ENCODE results near the gene PIK3R6.
"Not testable (repeated sequence)": the region's sequence is repeated elsewhere in the genome, so short reads cannot be mapped to it uniquely, and the experiment has no call there.

PIK3R6 gene

DNA sequence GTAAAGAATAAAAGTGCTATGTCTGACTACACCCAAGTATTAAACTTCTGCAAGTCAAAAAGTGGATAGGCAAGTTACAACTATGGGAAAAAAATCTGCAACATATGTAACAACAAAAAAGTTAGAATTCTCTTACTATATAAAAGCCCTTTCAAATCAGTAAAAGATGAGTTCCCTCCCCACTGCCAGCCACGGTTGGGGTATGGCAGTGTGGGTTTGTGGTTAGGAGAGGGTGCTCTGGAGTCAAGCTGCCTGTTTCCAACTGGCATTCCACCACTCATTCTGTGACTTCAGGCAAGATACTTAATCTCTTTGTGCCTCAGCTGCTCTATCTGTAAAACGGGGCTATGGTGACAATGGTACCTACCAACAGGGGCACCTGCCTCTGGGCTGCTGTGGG is 41.7 kb downstream of the PIK3R6 start:
- DNase-seq (ENCODE audit: low read depth) = no peak

DNA sequence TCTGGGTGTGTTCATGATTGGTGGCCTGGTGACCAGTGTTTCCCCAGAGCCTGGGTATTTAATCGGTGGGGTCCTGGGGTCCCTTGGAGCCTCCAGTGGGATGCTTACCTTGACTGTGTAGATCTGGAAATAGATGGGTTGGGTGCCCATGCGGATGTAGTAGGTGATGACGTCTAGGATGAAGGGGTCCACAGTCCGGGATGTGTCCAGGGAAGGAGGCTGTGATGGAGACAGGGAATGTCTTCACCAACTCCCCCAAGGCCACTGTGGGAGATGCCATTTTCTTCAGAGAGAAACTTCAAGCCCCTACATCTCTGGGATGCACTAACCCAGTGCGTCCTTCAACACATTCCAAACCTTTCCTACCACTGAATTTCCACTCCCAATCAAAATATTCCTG is 44.2 kb downstream of the PIK3R6 start:
- no peak for DNase-seq (ENCODE audit: low read depth)

DNA sequence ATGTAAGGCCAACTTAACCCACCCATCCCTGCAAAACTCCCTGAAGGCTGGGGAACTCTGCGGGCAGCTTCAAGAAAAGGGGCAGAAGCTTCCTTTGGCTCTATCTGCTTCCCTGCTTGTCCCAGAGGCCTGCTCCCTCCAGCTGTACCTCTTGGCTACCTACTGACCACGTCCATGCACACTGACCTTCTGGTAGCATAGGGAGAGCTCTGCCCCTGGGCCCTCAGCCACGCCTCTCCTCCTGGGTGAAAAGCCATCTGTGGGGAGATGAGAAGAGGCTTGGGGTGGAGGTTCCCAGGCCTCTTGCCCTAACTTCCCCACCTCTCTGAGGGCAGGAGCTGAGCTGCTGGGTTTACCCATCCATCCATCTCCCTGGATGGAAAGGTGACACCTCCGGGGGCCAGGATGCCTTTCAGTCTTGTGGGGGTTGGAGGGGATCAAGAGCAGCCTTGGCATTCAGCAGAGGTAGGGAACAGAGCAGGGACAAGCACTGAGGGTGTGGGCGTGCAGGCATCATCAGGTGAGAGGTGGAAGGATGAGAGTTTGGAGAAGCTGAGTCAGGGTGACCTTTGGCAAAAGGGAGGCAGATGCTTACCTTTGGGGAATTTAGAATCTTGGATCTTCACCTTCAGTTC is 45.0 kb downstream of the PIK3R6 start:
- no peak for DNase-seq (ENCODE audit: low read depth)

DNA sequence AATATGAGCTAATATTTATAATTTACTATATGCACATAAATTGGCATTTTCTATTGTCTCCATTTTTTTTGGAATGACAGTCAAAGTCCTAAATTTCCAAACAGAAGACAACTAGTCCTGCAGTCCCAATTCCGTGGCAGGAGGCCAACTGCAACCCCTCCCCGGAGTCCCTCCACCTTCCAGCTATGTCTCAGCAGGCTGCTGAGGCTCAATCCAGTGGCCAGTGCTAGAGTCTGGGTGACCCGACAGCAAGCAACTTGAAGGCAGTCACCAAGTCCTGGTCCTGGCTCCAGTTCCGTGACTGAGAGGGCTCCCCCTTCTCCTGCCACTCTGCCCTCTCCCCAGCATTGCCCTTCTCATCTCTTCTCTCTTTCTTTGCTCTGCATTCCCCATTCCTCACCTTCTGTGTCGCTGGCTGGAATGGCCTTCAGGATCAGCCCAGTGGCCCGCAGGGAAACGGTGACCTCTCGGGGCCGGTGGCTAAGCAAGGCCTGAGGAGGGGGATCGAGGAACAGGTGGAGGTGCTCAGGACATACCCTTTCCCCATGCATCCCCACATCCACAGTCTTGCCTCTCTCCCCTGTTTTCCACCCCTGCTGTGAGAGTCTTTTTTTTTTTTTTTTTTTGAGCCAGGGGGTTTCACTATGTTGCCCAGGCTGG is 45.9 kb downstream of the PIK3R6 start:
- no peak for DNase-seq (ENCODE audit: low read depth)

DNA sequence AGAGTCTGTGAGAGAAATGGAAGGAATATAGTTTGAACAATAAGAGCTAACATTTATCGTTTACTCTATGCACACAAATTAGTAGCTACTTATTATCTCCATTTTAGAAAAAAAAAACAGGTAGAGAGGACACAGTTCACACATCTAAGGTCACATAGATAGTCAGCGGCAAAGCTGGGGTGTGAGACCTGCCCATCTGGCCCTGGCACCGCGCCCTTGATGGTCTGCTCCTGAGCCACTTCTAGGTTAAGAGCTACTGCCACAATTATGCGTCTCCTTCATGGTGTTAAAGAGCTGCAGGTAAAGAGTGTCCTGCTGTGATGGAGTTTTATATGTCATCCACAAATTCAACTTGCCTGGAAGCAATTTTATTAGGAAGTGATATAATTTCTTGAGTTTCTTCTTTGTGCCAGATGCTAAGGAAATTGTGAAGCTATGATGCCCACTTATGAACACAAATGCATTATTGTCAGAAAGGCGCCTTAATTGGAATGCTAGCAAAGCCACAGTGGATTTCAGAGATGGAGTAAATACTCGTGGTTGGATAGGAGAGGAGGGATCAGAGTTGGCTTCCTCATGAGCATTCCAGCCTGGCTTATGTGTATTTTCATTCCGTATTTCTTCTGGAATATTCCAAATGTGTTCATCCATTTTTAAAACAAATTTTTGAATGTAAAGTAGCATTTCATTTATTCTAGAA is 47.0 kb downstream of the PIK3R6 start:
- DNase-seq (ENCODE audit: low read depth) = no peak

DNA sequence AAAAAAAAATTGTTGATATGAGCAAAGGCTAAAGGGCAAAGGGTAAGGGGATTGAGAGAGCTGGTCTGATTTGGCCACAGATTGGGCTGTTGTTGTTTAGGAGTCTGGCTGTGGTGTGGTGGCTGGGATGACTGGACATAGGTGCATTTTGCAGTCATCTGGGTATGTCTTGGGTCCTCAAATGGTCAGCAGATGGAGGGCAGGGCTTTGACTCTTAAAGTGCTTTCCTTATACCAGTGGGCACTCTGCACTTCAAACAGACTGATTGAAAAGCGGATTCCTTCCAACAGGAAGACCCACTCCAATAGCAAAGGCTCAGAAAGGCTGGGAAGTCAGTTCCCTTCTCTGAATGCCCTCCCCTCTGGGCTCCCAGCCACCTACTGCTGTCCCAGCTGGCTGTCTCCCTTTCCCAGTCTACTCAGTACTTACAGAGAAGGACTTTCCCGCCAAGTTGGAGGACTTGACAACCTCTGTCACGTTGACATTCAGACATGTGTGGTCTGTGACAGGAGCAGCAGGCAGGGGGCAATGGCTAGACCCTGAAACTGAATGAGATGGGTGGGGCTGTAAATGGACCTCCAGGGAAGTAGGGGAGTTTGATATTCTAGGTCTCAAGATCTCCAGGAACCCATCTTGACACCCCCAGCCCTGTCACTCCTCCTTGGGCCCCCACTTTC is 48.7 kb downstream of the PIK3R6 start:
- no peak for DNase-seq (ENCODE audit: low read depth)

DNA sequence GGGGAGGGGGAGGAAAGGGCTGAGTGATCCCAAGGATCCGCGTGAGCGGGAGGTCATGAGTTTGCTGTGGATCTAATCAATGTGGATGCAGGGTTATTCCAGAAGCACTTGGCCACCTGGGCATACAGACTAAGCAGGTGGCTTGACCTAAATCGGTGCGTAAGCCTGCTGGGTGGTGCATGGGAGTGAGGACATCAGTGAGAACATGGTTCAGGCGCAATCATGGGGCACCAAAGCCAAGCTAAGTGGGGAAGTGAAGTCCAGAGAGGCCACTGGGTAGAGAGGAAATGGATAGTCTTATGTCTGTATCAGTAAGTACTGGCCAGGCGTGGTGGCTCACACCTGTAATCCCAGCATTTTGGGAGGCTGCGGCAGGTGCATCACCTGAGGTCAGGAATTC is 49.4 kb downstream of the PIK3R6 start:
- no peak for DNase-seq (ENCODE audit: low read depth)

DNA sequence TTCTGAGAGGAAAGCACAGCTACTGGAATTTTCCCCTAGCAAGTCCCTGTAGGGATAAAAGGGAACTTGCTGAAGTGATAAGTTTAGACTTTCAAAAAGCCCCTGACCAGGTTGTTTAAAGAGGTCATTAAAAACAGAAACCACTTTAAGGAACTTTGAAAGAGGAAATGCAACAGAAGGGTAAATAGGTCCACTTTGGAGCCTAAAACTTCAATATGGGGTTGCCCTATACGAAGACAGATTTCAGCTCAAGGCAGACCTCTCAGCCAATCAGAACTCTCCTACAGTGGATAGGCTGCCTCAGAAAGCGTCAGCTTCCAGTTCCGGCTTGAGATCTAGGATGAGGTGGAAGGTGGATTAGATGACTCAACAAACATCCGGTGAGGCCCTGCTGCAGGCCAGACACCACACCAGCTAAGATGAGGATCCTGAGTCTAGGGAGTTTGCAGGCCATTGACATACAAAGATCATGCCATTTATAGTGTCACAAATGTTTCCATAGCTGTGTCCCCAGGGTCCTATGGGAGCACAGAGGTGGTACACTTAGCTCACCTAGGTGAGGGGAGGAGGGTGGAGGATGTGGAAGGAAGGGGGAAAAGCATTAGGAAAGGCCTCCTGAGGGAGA is 60.4 kb downstream of the PIK3R6 start:
- no peak for DNase-seq (ENCODE audit: low read depth)

DNA sequence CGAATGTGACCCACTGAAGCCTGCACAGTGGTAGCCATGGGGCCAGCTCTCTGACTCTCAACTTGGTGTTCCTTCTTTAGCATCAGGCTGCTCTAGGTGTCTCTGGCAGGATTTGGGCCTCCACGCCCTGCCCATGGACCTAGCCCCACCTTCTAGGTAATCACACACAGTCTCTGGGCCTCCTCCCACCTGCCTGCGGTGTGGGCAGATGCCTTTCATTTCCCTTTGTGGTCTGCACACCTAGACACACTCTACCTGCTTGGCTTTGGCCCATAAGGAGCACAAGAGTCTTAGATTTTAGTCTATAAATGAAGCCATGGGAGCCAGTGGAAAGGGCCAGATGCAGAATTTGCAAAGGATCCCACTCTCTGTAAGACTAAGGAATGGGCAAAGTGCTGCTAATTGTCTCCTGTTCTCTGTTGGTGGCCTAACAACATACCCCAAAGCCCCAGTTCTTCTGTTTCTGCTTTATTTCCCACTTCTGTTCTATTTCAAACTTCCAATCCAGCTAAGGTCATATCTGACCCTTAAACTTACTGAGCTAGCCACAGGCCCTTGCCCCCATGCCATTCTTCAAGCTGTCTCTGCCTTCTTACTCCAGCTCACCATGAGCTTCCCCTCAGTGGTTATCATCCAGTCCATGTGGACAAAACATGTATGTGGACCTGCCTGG is 61.1 kb downstream of the PIK3R6 start:
- DNase-seq (ENCODE audit: low read depth) = no peak

DNA sequence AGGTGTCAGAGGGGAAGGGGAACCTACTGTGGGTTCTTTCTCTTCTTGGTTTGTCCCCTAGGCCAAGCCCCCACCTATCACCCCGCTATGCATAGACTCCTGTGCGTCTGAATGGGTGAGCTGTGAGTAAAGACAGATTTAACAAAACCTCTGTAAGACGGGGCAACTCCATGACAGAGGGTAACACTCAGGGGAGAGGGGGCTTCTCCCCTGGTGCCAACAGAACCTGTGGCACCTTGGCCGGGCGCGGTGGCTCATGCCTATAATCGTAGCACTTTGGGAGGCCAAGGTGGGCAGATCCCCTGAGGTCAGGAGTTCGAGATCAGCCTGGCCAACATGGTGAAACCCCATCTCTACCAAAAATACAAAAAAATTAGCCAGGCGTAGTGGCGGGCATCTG is 62.1 kb downstream of the PIK3R6 start:
- not testable (repeated sequence) for DNase-seq (ENCODE audit: low read depth)

DNA sequence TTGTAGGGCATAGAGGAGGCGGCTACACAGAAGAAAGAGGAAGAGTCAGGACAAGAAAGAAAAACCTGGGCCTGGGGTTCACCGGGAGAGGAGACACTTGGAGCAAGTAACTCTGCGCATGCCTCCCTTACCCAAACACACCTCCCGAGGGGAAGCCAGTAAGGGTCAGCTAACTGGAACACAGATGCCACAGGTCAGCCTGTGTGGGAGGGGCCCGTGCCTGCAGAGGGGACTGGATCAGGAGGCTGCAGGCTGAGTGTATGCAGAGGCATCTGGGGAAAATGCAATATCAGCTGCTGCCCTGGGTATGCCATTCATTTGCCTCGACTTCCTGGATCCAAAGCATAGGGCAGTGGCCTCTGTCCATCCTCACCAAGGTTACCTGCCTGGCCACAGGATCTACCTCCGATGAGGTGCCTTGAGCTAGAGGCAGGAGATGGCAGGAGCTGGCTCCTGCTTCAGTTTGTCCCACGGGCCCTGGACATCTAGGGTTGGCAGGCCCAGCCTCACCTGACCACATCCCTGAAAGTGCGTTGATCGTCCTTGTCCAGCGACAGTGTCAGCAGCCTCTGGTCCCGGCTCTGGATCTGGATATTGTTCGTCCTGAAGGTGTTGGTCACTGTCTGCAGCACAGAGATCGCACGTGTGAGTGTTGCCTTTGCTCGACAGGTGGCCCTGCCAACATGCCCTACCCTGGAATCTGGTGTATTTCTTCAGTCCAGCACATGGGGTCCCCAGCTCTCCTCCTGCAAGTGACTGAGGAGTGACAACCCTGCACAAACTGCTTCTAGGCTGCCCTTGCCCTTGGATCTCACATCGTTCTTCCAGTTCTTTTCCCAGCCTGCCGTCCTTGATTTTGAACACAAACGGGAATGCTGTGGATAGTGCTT is 63.7 kb downstream of the PIK3R6 start:
- no peak for DNase-seq (ENCODE audit: low read depth)

DNA sequence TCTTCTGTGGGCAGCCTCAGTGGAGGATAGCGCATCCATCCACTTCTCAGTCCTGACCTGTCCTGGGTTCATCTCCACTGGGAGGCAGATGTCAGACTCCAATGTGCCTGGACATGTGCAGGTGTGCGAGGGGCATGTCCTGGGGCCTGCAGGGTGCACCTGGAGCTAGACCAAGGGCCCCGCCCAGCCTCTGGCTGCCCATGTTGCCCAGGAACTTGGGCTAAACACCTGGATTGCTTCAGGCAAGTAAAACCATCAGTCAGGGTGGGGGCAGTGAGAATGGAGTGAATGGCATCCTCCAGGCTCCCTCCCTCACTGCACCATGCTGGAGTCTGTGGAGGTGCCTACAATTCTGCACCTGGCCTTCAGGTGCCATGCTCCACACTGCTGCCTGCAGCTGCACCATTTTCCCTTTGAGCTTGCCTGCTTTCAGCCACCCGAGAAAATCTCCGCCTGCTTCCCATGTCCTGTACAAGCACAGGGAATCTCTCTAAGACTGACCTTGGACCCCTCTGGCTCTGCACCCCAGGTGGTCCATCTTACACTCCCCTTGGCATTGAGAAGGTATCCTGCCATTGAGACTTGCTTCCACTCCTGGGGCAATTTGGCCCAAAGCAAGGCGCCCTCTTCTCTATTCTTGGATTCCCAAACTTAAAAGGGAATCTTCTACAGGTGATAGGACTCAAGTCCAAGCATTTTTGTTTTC is 66.2 kb downstream of the PIK3R6 start:
- no peak for DNase-seq (ENCODE audit: low read depth)

DNA sequence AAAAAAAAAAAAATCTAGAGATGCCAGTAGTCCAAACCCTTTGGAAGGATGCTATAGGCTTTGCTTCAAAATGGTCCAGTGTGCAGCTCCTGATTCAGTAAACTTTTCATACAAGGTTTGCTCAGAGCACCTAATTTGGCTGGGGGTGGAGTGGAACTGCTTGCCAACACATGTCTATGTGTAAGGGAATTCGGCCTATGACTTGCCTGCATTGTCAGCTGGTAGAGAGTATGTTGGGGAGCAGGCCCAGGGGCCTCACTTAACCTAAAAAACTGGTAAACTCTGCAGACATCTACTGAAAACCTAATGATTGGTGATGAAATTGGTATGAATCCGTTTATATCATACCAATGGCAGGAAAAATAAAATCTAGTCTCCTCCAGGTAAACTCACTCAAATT is 66.8 kb downstream of the PIK3R6 start:
- no peak for DNase-seq (ENCODE audit: low read depth)

DNA sequence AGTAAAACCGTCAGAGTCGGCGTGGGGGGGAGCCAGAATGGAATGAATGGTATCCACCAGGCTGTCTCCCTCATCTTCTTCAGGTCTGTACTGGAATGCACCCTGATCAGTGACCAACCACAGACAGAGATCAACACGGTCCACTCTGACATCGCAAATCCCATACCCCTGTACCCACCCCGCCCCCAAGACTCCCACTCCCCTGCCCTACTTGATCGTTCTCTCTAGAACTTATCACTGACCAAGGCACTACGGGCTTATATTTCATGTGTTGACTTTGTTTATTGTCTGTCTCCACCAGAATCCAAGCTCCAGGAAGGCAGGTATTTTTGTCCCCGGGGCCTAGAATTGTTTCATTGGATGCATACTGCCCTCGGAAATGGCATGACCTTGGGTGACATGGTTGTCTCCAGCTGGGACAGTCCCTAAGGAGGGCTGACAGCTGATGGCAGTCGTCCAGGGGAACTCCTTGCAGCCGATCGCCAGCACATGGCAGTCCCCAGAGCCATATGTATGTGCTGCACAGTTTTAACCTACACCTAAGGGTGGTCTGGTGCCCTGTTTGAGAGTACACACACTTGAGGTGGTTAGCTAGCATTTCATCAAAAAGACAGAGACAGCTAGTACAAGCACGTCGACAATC is 67.8 kb downstream of the PIK3R6 start:
- DNase-seq (ENCODE audit: low read depth) = no peak

DNA sequence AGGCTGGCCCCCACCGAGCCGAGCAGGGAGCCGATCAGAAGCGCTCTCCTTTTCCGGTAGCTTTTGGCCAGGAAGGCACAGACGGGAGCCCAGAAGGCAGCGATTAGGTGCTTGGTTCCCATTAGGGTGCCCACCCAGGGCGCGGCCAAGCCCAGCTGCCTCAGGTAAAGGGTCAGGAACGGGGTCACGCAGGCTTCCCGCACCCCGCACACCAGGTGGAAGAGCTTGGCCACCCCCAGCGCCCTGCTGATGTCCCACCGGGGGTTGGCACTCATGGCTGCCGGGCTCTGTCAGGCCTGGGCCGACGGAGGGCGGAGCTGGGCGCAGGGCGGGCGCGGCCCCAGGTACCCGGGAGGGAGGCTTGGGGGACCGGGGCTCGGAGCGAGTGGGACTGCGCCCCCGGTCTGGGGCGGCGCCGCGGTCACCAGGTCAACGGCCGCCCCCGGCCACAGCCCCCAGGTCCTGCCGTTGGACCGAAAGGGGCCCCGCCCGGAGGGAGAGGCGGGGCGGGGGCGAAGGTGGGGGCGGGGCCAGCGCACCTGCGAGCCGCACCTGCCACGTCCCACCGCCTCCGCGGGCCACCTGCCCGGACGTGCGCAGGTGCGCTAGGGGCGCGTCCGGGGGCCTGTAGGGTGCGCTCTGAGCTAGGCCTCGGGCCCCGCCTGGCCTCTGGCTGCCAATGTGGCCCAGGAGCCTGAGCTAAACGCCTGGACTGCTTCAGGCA is 68.5 kb downstream of the PIK3R6 start, which contains the start of gene MFSD6L:
Gene MFSD6L (minus strand): TSS at position 520 of the 724 bp plus-strand sequence. CDS start 245 bp downstream, at position 275.
- no peak for DNase-seq (ENCODE audit: low read depth)

DNA sequence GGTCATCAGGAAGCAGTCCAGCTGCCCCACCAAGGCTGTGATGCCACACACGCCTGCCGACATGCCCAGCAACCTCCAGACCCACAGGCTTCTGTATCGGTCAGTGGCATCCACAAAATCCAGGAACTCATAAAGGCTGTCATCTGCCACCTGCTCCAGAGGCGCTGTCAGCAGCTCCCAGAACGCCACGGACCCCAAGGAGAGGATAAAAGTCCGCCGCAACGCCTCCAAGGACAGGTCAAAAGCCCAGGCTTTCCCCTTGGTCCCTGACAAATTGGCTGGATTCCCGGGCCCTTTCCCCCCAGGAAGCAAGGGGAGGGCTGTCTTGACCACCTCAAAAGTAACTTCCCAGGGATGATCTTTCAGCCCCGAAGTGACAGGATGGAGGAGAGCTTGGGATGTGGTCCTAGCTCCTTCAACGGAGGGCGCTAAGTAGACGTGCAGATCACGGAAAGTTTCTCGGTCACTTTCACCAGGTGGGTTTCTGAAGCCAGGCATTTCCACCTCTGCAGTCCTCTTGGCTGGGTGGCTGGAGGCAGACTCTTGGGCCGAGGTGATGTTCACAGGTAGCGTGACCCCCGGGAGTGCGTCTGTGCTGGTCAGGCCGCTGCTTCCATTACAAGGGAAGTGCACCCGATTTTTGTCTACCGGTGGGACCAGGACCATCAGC is 69.2 kb downstream of the PIK3R6 start:
- DNase-seq (ENCODE audit: low read depth) = no peak

DNA sequence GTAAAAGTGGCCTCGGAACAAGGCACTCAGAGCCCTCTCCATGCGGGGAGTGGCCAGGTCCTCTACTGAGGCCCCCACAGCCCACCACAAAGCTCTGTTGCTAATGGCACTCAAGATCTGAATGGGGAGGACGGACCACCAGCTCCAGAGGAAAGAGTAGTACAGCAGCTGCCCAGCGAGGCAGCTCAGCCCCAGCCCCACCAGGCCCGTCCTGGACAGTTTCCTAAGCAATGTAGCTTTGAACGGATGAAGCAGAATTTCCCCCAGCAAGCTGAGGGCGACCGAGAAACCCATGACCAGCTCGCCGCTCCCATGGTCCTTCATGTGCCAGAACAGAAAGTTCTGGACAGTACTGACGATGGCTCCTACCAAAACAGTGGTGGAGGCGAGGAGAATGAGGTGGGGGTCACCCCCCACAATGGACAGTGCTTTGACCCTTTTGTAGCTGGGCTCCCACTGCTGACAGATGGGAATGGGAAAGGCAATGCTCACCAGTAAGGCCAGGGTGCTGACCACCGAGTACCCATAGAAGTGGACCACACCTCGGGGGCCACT is 69.8 kb downstream of the PIK3R6 start:
- no peak for DNase-seq (ENCODE audit: low read depth)

DNA sequence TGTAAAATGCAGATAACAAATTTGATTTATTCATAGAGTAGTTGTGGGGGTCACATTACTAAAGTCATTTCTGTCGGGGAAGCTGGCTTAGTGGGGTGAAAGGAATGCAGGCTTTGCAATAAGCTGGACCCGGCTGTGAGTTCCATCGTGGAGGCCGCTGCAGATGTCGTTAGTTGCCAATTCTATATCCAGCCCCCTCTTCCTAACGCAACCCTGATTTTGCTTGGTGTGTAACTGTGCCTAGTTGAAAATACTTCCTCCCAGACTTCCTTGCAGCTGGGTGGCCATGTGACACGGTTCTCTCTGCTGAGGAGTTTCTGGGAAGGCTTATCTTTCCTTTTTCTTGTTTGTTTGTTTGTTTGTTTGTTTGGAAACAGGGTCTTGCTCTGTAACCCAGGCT is 72.8 kb downstream of the PIK3R6 start:
- no peak for DNase-seq (ENCODE audit: low read depth)

Measured in T follicular helper cell (primary cell).